Measurements from ENCODE around the gene HERC4. TPM values are rescaled to one million over a fixed set of nuclear protein-coding genes. Genes with fewer than 3 reads are reported as not detected.

The HERC4 gene
- total and polyA plus RNA-seq, 10 donors = 18.2 to 124 (median 89.0) TPM

GRCh38 chr10:68121020-68121743 is 46.1 kb upstream of the HERC4 start:
- Histone ChIP-seq H3K9me3 (no peaks in the 10 kb centered on the region), H3K27me3 (replicated peaks in 1 of 7) (no peaks in the 10 kb centered on the region), H3K36me3 (no peaks in the 10 kb centered on the region), H3K4me1 (no peaks in the 10 kb centered on the region), H3K27ac (no peak overlapping the region), H3K4me3 (no peak overlapping the region)
- 85 to 92% (median 88%) methylated on average over 15 of the region's 15 CpGs for WGBS, 5 donors
- DNase-seq = no peak
- intact Hi-C loops (cut with DNase I; ENCODE audit: low total_unique reads) = no loop called here
- no peak for TF ChIP-seq POLR2AphosphoS5 (IDR thresholded peaks at IDR 0.05)
- TF ChIP-seq CTCF (IDR thresholded peaks at IDR 0.05 in 8 of 11, conservative IDR thresholded peaks at IDR 0.05 in 3 of 11) = no peak
- no peak for TF ChIP-seq POLR2A (IDR thresholded peaks at IDR 0.05)

- H3K27me3 ChIP-seq (replicated peaks in 1 of 7) = no peaks in the 10 kb centered on the region
- no peaks in the 10 kb centered on the region for H3K4me1 ChIP-seq
- intact Hi-C loops (cut with DNase I; ENCODE audit: low total_unique reads) = no loop called here
- no peak for DNase-seq
- no peaks in the 10 kb centered on the region for H3K9me3 ChIP-seq
- no peaks in the 10 kb centered on the region for H3K36me3 ChIP-seq
- 68 to 89% (median 80%) methylated on average over 3 of the region's 3 CpGs for WGBS, 5 donors
- H3K27ac ChIP-seq = no peak overlapping the region
- no peak for TF ChIP-seq POLR2A (IDR thresholded peaks at IDR 0.05)
- TF ChIP-seq CTCF (IDR thresholded peaks at IDR 0.05 in 8 of 11, conservative IDR thresholded peaks at IDR 0.05 in 3 of 11) = no peak
- no peak for TF ChIP-seq POLR2AphosphoS5 (IDR thresholded peaks at IDR 0.05)
- H3K4me3 ChIP-seq = no peak overlapping the region
Observed at GRCh38 chr10:68118657-68119056, 43.6 kb upstream of the HERC4 start.

- intact Hi-C loops (cut with DNase I; ENCODE audit: low total_unique reads) = no loop called here
- H3K4me3 ChIP-seq = no peak overlapping the region
- no peaks in the 10 kb centered on the region for H3K27me3 ChIP-seq (replicated peaks in 1 of 7)
- H3K9me3 ChIP-seq = no peaks in the 10 kb centered on the region
- H3K4me1 ChIP-seq = no peaks in the 10 kb centered on the region
- H3K36me3 ChIP-seq = no peaks in the 10 kb centered on the region
- DNase-seq = no peak
- TF ChIP-seq CTCF (IDR thresholded peaks at IDR 0.05 in 8 of 11, conservative IDR thresholded peaks at IDR 0.05 in 3 of 11) (no peak), POLR2AphosphoS5 (IDR thresholded peaks at IDR 0.05) (no peak), POLR2A (IDR thresholded peaks at IDR 0.05) (no peak)
- 90 to 100% (median 95%) methylated on average over 1 of the region's 1 CpG for WGBS, 5 donors
- H3K27ac ChIP-seq = no peak overlapping the region
Observed at GRCh38 chr10:68112837-68113236, 37.8 kb upstream of the HERC4 start.

GRCh38 chr10:68111584-68111983 is 36.5 kb upstream of the HERC4 start:
- no peak for TF ChIP-seq POLR2AphosphoS5 (IDR thresholded peaks at IDR 0.05)
- TF ChIP-seq CTCF (IDR thresholded peaks at IDR 0.05 in 8 of 11, conservative IDR thresholded peaks at IDR 0.05 in 3 of 11) = no peak
- no peak for TF ChIP-seq POLR2A (IDR thresholded peaks at IDR 0.05)
- Histone ChIP-seq H3K36me3 (no peaks in the 10 kb centered on the region), H3K27me3 (replicated peaks in 1 of 7) (no peaks in the 10 kb centered on the region), H3K4me1 (no peaks in the 10 kb centered on the region), H3K27ac (no peak overlapping the region), H3K9me3 (no peaks in the 10 kb centered on the region), H3K4me3 (no peak overlapping the region)
- intact Hi-C loops (cut with DNase I; ENCODE audit: low total_unique reads) = no loop called here
- WGBS, 5 donors = 81 to 98% (median 96%) methylated on average over 2 of the region's 2 CpGs
- DNase-seq = no peak

Data from spleen (tissue), 11 donors.